WTC11 (cell line): ENCODE data around the gene SPEM3. TPM values are rescaled to one million over a fixed set of nuclear protein-coding genes. Genes with fewer than 3 reads are reported as not detected.
"Not testable (repeated sequence)": the region's sequence is repeated elsewhere in the genome, so short reads cannot be mapped to it uniquely, and the experiment has no call there.

ENCODE experiments used
- ATAC-seq: fragments of 200-7000 bp; cut with Tn5 transposase; 2 replicates; pipeline ENCODE4 v1.10.0; 2021; ENCODE audit warnings: mild to moderate bottlenecking, moderate library complexity
- CTCF ChIA-PET: fragments of 300-600 bp; sonication (Branson Sonifier 250); formaldehyde crosslinking; loops from one replicate; lab custom pipeline; 2021; ENCODE audit warnings: antibody characterized with exemption; lab: Charles Lee
- POLR2A ChIA-PET: fragments of 350-600 bp; sonication (Branson Sonifier 250); formaldehyde crosslinking; loops from one replicate; lab custom pipeline; 2021; ENCODE audit warnings: antibody characterized with exemption; lab: Charles Lee
- DNase-seq: peaks from one replicate; pipeline ENCODE4 v3.0.0; 2021; ENCODE audit warnings: low spot score
- H3K27ac Mint-ChIP-seq: 2 replicates; pipeline ENCODE4 v1.8.0; 2021; ENCODE audit warnings: mixed read lengths
- H3K27me3 Mint-ChIP-seq: 2 replicates; pipeline ENCODE4 v1.8.0; 2021; ENCODE audit warnings: low read depth, mild to moderate bottlenecking, moderate library complexity, mixed read lengths
- H3K36me3 Mint-ChIP-seq: 2 replicates; pipeline ENCODE4 v1.8.0; 2021; ENCODE audit warnings: mixed read lengths
- H3K4me1 Mint-ChIP-seq: 2 replicates; pipeline ENCODE4 v1.8.0; 2022; ENCODE audit warnings: mixed read lengths
- H3K4me3 Mint-ChIP-seq: 2 replicates; pipeline ENCODE4 v1.8.0; 2021; ENCODE audit warnings: mild to moderate bottlenecking, moderate library complexity, mixed read lengths
- H3K9me3 Mint-ChIP-seq: 2 replicates; pipeline ENCODE4 v1.8.0; 2021; ENCODE audit warnings: mixed read lengths
- ATF2 ChIP-seq: sonication (generic); formaldehyde crosslinking; IDR thresholded peaks from 2 replicates; pipeline ENCODE4 v1.8.1; 2022; ENCODE audit warnings: low read depth, missing genetic modification reagents, borderline replicate concordance
- ATF3 ChIP-seq: sonication (generic); formaldehyde crosslinking; conservative IDR thresholded peaks from 2 replicates; pipeline ENCODE4 v1.8.1; 2022; ENCODE audit warnings: mild to moderate bottlenecking, missing genetic modification reagents
- CREM ChIP-seq: sonication (generic); formaldehyde crosslinking; IDR thresholded peaks from 2 replicates; pipeline ENCODE4 v1.8.1; 2022; ENCODE audit warnings: mild to moderate bottlenecking, missing genetic modification reagents, moderate library complexity
- GRHL2 ChIP-seq: fragments of 250-450 bp; sonication (Bioruptor Pico); IDR thresholded peaks from 2 replicates; pipeline ENCODE4 v1.8.0; 2022; ENCODE audit warnings: mild to moderate bottlenecking, moderate library complexity; ENCODE audit not compliant: insufficient replicate concordance, severe bottlenecking
- GTF2I ChIP-seq: fragments of 250-450 bp; sonication (Bioruptor Pico); conservative IDR thresholded peaks from 2 replicates; pipeline ENCODE4 v1.4.0; 2021; ENCODE audit warnings: mild to moderate bottlenecking
- KAT7 ChIP-seq: sonication (generic); formaldehyde crosslinking; IDR thresholded peaks from 2 replicates; pipeline ENCODE4 v1.8.1; 2023; ENCODE audit warnings: missing genetic modification reagents, mild to moderate bottlenecking, borderline replicate concordance
- NFYB ChIP-seq: sonication (generic); formaldehyde crosslinking; conservative IDR thresholded peaks from 2 replicates; pipeline ENCODE4 v1.8.0; 2022; ENCODE audit warnings: low read depth, missing genetic modification reagents
- OVOL2 ChIP-seq: fragments of 250-450 bp; sonication (Bioruptor Pico); IDR thresholded peaks from 2 replicates; pipeline ENCODE4 v1.9.0; 2021; ENCODE audit warnings: mild to moderate bottlenecking, borderline replicate concordance
- RELA ChIP-seq: sonication (generic); formaldehyde crosslinking; IDR thresholded peaks from 2 replicates; pipeline ENCODE4 v1.8.1; 2022; ENCODE audit warnings: missing genetic modification reagents, mild to moderate bottlenecking, borderline replicate concordance
- SMAD3 ChIP-seq: sonication (generic); formaldehyde crosslinking; IDR thresholded peaks from 2 replicates; pipeline ENCODE4 v1.8.0; 2022; ENCODE audit warnings: missing genetic modification reagents, mild to moderate bottlenecking, borderline replicate concordance
- TCF7 ChIP-seq: sonication (generic); formaldehyde crosslinking; IDR thresholded peaks from 2 replicates; pipeline ENCODE4 v1.8.0; 2022; ENCODE audit warnings: mild to moderate bottlenecking, low read depth, missing genetic modification reagents, moderate library complexity
- ZNF416 ChIP-seq: fragments of 250-450 bp; sonication (Bioruptor Pico); IDR thresholded peaks from 2 replicates; pipeline ENCODE4 v1.9.0; 2021; ENCODE audit warnings: mild to moderate bottlenecking, inconsistent platforms
- total RNA-seq: library from RNA; stranded (reverse); gene quantifications from 3 replicates; pipeline ENCODE4 v1.2.3, GENCODE V29; 2021
- TF ChIP-seq, protein P1 (sequence below): fragments of 250-450 bp; sonication (Bioruptor Pico); IDR thresholded peaks from 2 replicates; pipeline ENCODE4 v1.9.0; 2021; ENCODE audit warnings: mild to moderate bottlenecking
- TF ChIP-seq, protein P2 (sequence below): sonication (generic); formaldehyde crosslinking; IDR thresholded peaks from 2 replicates; pipeline ENCODE4 v1.8.0; 2022; ENCODE audit warnings: mild to moderate bottlenecking, missing genetic modification reagents
- TF ChIP-seq, protein P3 (sequence below): sonication (generic); formaldehyde crosslinking; IDR thresholded peaks from 2 replicates; pipeline ENCODE4 v1.8.1; 2023; ENCODE audit warnings: mild to moderate bottlenecking, missing genetic modification reagents
- TF ChIP-seq, protein P4 (sequence below): sonication (generic); formaldehyde crosslinking; IDR thresholded peaks from 2 replicates; pipeline ENCODE4 v1.8.0; 2022; ENCODE audit warnings: mild to moderate bottlenecking, missing genetic modification reagents

SPEM3 gene
- total RNA-seq, 1 experiment from 2014 or later = not detected

DNA sequence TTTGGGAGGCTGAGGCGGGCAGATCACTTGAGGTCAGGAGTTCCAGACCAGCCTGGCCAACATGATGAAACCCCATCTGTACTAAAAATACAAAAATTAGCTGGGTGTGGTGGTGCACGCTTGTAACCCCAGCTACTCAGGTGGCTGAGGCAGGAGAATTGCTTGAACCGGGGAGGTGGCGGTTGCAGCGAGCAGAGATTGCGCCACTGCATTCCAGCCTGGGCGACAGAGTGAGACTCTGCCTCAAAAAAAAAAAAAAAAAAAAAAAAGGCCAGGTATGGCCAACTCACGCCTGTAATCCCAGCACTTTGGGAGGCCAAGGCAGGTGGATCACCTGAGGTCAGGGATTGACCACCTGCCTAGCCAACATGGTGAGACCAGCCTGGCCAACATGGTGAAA, 46.1 kb downstream of the SPEM3 start:
- POLR2A ChIA-PET = interaction anchor here (0.7 kb wide), 2 partner anchors 16 to 33 kb away, joined by 3 to 4 read pairs; no protein-coding TSS in a partner anchor
- H3K4me3 Mint-ChIP-seq, H3K27ac Mint-ChIP-seq, H3K27me3 Mint-ChIP-seq, H3K9me3 Mint-ChIP-seq, H3K36me3 Mint-ChIP-seq, DNase-seq, ATAC-seq: not testable (repeated sequence)
- CTCF ChIA-PET = interaction anchor here (0.7 to 2.7 kb wide), 2 partner anchors 40 to 86 kb away, joined by 6 to 11 read pairs; no protein-coding TSS in a partner anchor
- H3K4me1 Mint-ChIP-seq = peaks cover 24% of the 10 kb centered on the region

DNA sequence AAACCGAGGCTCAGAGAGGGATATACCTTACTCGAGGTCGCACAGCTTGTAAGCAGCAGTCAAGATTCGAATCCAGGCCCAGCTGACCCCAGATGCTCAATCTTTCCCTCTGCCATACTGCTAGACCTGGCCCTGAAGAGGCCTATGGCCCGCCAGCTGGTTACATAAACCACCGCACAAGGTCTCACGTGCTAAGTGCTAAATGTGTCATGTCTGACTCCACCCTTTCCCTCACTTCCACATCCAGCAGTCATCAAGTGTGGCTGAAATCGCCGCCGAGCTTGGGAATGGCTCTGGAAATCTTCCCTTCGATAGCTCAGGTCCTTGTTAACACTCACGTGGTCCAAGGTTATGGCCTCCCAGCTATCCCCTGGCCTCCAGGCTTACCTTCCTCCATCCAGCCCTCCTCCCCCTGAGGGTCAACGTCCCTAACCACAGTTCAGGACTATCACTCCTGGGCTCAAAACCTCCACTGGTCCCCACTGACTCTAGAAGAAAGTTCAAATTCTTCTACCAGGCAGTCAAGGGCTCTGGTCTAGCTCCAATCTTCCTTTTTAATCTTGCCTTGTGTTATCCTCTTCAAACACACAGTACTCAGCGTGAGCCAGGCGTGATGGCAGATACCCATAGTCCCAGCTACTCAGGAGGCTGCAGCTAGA, 47.2 kb downstream of the SPEM3 start:
- ChIA-PET CTCF (interaction anchor here (0.6 to 5.3 kb wide), 6 partner anchors 35 to 120 kb away, joined by 3 to 27 read pairs (median 5); partner anchors contain the start of gene TMEM102), POLR2A (interaction anchor here (1.5 kb wide), 1 partner anchor 30 kb away, joined by 3 read pairs; no protein-coding TSS in a partner anchor)
- no peak overlapping the region; the same call in 1 of the 2 replicates for H3K27ac Mint-ChIP-seq
- DNase-seq = no peak
- peaks cover 32% of the 10 kb centered on the region for H3K4me1 Mint-ChIP-seq
- ATAC-seq = no peak
- no peak for TF ChIP-seq ATF2 (CRISPR knock-in tag)
- no peak for TF ChIP-seq GRHL2 (CRISPR knock-in tag)
- TF ChIP-seq, protein P1, sequence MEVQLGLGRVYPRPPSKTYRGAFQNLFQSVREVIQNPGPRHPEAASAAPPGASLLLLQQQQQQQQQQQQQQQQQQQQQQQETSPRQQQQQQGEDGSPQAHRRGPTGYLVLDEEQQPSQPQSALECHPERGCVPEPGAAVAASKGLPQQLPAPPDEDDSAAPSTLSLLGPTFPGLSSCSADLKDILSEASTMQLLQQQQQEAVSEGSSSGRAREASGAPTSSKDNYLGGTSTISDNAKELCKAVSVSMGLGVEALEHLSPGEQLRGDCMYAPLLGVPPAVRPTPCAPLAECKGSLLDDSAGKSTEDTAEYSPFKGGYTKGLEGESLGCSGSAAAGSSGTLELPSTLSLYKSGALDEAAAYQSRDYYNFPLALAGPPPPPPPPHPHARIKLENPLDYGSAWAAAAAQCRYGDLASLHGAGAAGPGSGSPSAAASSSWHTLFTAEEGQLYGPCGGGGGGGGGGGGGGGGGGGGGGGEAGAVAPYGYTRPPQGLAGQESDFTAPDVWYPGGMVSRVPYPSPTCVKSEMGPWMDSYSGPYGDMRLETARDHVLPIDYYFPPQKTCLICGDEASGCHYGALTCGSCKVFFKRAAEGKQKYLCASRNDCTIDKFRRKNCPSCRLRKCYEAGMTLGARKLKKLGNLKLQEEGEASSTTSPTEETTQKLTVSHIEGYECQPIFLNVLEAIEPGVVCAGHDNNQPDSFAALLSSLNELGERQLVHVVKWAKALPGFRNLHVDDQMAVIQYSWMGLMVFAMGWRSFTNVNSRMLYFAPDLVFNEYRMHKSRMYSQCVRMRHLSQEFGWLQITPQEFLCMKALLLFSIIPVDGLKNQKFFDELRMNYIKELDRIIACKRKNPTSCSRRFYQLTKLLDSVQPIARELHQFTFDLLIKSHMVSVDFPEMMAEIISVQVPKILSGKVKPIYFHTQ (CRISPR knock-in tag) = no peak
- TF ChIP-seq OVOL2 (CRISPR knock-in tag) = no peak
- no peak for TF ChIP-seq GTF2I (CRISPR knock-in tag)
- no peak for TF ChIP-seq CREM (CRISPR knock-in tag)
- TF ChIP-seq, protein P2, sequence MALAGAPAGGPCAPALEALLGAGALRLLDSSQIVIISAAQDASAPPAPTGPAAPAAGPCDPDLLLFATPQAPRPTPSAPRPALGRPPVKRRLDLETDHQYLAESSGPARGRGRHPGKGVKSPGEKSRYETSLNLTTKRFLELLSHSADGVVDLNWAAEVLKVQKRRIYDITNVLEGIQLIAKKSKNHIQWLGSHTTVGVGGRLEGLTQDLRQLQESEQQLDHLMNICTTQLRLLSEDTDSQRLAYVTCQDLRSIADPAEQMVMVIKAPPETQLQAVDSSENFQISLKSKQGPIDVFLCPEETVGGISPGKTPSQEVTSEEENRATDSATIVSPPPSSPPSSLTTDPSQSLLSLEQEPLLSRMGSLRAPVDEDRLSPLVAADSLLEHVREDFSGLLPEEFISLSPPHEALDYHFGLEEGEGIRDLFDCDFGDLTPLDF = no peak
- no peak for TF ChIP-seq NFYB (CRISPR knock-in tag)
- TF ChIP-seq TCF7 (CRISPR knock-in tag) = no peak
- no peak for TF ChIP-seq KAT7
- no peak overlapping the region for H3K4me3 Mint-ChIP-seq
- H3K36me3 Mint-ChIP-seq = no peaks in the 10 kb centered on the region
- no peaks in the 10 kb centered on the region for H3K9me3 Mint-ChIP-seq
- no peaks in the 10 kb centered on the region for H3K27me3 Mint-ChIP-seq

DNA sequence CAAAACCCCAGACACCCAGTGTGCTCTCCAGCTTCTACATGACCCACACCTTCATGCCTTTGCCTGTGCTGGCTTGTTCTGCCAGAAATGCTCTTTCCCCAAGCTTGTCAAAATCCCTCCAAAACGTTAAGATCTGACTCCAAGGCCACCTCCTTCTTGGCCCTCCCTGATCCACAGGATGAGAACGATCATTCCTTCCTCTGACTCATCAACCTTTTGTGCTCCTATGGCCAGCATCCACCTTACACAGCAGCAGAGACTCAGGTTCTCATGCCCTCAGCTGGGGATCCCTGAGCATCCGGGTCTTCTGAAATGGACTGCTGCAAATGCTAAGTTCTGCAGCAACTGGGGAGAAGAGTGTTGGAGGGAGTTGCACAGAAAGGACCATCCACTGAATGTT, 47.8 kb downstream of the SPEM3 start:
- H3K36me3 Mint-ChIP-seq = no peaks in the 10 kb centered on the region

DNA sequence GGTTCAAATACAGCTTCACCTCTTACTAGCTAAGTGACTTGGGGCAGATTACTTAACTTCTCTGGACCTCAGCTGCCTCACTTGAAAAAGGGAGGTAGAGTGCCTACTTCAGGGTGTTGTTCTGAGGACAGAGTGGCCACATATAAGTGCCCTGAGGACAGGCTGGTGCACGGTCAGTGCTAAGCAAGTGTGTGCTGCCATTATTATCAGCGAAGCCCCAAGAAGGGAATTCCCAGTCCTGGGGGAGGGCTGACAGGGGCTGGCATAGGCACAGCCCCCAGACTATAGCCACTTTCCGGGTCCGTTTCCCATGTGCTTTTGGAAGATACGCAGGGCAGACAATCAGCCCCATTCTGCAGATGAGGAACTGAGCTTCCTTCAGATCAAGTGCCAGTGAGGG, 48.3 kb downstream of the SPEM3 start:
- no peaks in the 10 kb centered on the region for H3K36me3 Mint-ChIP-seq
- no peak overlapping the region for H3K4me3 Mint-ChIP-seq
- no peaks in the 10 kb centered on the region for H3K9me3 Mint-ChIP-seq
- POLR2A ChIA-PET = interaction anchor here (0.6 to 1.2 kb wide), 3 partner anchors 32 to 202 kb away, joined by 3 to 5 read pairs (median 4); no protein-coding TSS in a partner anchor
- H3K4me1 Mint-ChIP-seq = peaks cover 42% of the 10 kb centered on the region
- CTCF ChIA-PET = interaction anchor here (1.1 to 5.3 kb wide), 5 partner anchors 37 to 121 kb away, joined by 3 to 27 read pairs (median 4); partner anchors contain the start of gene TMEM102
- H3K27me3 Mint-ChIP-seq = no peaks in the 10 kb centered on the region
- ATAC-seq (no peak), DNase-seq (no peak)
- no peak overlapping the region for H3K27ac Mint-ChIP-seq
- TF ChIP-seq NFYB (CRISPR knock-in tag) (no peak), SMAD3 (CRISPR knock-in tag) (no peak), ATF3 (CRISPR knock-in tag) (no peak)
- TF ChIP-seq, protein P3, sequence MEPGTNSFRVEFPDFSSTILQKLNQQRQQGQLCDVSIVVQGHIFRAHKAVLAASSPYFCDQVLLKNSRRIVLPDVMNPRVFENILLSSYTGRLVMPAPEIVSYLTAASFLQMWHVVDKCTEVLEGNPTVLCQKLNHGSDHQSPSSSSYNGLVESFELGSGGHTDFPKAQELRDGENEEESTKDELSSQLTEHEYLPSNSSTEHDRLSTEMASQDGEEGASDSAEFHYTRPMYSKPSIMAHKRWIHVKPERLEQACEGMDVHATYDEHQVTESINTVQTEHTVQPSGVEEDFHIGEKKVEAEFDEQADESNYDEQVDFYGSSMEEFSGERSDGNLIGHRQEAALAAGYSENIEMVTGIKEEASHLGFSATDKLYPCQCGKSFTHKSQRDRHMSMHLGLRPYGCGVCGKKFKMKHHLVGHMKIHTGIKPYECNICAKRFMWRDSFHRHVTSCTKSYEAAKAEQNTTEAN (CRISPR knock-in tag) = no peak
- TF ChIP-seq, protein P4, sequence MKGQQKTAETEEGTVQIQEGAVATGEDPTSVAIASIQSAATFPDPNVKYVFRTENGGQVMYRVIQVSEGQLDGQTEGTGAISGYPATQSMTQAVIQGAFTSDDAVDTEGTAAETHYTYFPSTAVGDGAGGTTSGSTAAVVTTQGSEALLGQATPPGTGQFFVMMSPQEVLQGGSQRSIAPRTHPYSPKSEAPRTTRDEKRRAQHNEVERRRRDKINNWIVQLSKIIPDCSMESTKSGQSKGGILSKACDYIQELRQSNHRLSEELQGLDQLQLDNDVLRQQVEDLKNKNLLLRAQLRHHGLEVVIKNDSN (CRISPR knock-in tag) = no peak
- TF ChIP-seq, protein P1 (CRISPR knock-in tag) = no peak

More for the DNA sequence above, 47.8 kb downstream of the SPEM3 start:
- H3K9me3 Mint-ChIP-seq = no peaks in the 10 kb centered on the region
- ATAC-seq (no peak), DNase-seq (no peak)
- no peaks in the 10 kb centered on the region for H3K27me3 Mint-ChIP-seq
- peak overlapping the region; percentile 90 for H3K27ac Mint-ChIP-seq
- no peak overlapping the region for H3K4me3 Mint-ChIP-seq
- ChIA-PET POLR2A (interaction anchor here (0.6 to 1.5 kb wide), 3 partner anchors 31 to 202 kb away, joined by 3 to 4 read pairs (median 3); no protein-coding TSS in a partner anchor), CTCF (interaction anchor here (1.1 to 5.3 kb wide), 5 partner anchors 35 to 121 kb away, joined by 3 to 27 read pairs (median 6); partner anchors contain the start of gene TMEM102)
- no peak for TF ChIP-seq RELA (CRISPR knock-in tag)
- no peak for TF ChIP-seq ZNF416 (CRISPR knock-in tag)
- H3K4me1 Mint-ChIP-seq = peaks cover 38% of the 10 kb centered on the region
